Fibroblast of lung (primary cell): ENCODE data around the gene OR10J4. TPM values are rescaled to one million over a fixed set of nuclear protein-coding genes. Genes with fewer than 3 reads are reported as not detected.

Source experiments
- DNase-seq, 2 donors: peaks; one replicate each; pipeline versions ENCODE4 v3.0.0 to v3.0.0-alpha.2; 2010; ENCODE audit warnings: low read depth in 2 of 2
- H2AFZ ChIP-seq: 2 replicates; pipeline ENCODE4 v1.5.1; 2012; ENCODE audit warnings: low read length, control low read depth, inconsistent platforms
- H3K27ac ChIP-seq: 2 replicates; pipeline ENCODE4 v1.5.1; 2011; ENCODE audit warnings: low read length, control low read depth; ENCODE audit not compliant: insufficient read depth
- H3K27me3 ChIP-seq: 2 replicates; pipeline ENCODE4 v1.5.1; 2011; ENCODE audit warnings: mild to moderate bottlenecking, low read length; ENCODE audit not compliant: control insufficient read depth, insufficient read depth
- H3K36me3 ChIP-seq: 2 replicates; pipeline ENCODE4 v1.5.1; 2011; ENCODE audit warnings: low read length; ENCODE audit not compliant: control insufficient read depth, insufficient read depth
- H3K4me1 ChIP-seq: 2 replicates; pipeline ENCODE4 v1.5.1; 2011; ENCODE audit warnings: low read length; ENCODE audit not compliant: control insufficient read depth, insufficient read depth; ENCODE audit errors: extremely low read depth
- H3K4me2 ChIP-seq: 2 replicates; pipeline ENCODE4 v1.5.1; 2011; ENCODE audit warnings: low read length, control low read depth; ENCODE audit not compliant: insufficient read depth; ENCODE audit errors: extremely low read depth
- H3K4me3 ChIP-seq, 4 experiments: fragments of 200-600 bp in 1 of 4; sonication (generic) in 1 of 4; replicated peaks in 1 of 4; 2 replicates each; pipeline ENCODE4 v1.5.1; 2011 to 2016; ENCODE audit warnings: low read length in 4 of 4, low read depth in 3 of 4, mild to moderate bottlenecking in 3 of 4, control low read depth in 2 of 4, inconsistent platforms in 1 of 4, mixed read lengths in 1 of 4; ENCODE audit not compliant: insufficient read depth in 1 of 4; ENCODE audit errors: control extremely low read depth in 1 of 4
- H3K79me2 ChIP-seq: 2 replicates; pipeline ENCODE4 v1.5.1; 2012; ENCODE audit warnings: mild to moderate bottlenecking, low read length, inconsistent platforms; ENCODE audit not compliant: control insufficient read depth, insufficient read depth
- H3K9ac ChIP-seq: 2 replicates; pipeline ENCODE4 v1.5.1; 2011; ENCODE audit warnings: mild to moderate bottlenecking, low read length, control low read depth; ENCODE audit not compliant: insufficient read depth
- H3K9me3 ChIP-seq: 2 replicates; pipeline ENCODE4 v1.5.1; 2012; ENCODE audit warnings: low read depth, low read length; ENCODE audit not compliant: control insufficient read depth, insufficient read depth
- H4K20me1 ChIP-seq: 2 replicates; pipeline ENCODE4 v1.5.1; 2011; ENCODE audit warnings: low read length; ENCODE audit not compliant: control insufficient read depth, insufficient read depth; ENCODE audit errors: extremely low read depth
- EZH2 ChIP-seq: IDR thresholded peaks from 2 replicates; pipeline ENCODE4 v1.5.1; 2012; ENCODE audit warnings: low read length, control low read depth, mild to moderate bottlenecking; ENCODE audit errors: missing control alignments
- polyA minus RNA-seq: library from RNA; depleted of rRNA, polyadenylated mRNA; stranded (reverse); fragments of >200 nt; gene quantifications from 2 replicates; pipeline ENCODE4 v1.2.3, GENCODE V29; 2011; ENCODE audit warnings: low replicate concordance
- polyA plus RNA-seq, 2 donors: library from polyadenylated mRNA; depleted of rRNA in 1 of 2; stranded (reverse) in 1 of 2; unstranded in 1 of 2; fragments of >200 nt; gene quantifications; 2 replicates each; pipeline ENCODE4 v1.2.1, GENCODE V29; 2011 to 2012; ENCODE audit warnings: missing spikeins in 1 of 2
- total RNA-seq: library from RNA; depleted of rRNA; stranded (reverse); fragments of >200 nt; gene quantifications from 2 replicates; pipeline ENCODE4 v1.2.1, GENCODE V29; 2014
- TF ChIP-seq, protein P1 (sequence below), 2 donors: IDR thresholded peaks in 1 of 2; conservative IDR thresholded peaks in 1 of 2; 1 replicate in 1 of 2; 2 replicates in 1 of 2; pipeline ENCODE4 v1.5.1; 2011 to 2012; ENCODE audit warnings: low read length in 2 of 2, control low read depth in 1 of 2, inconsistent platforms in 1 of 2, low read depth in 1 of 2, mild to moderate bottlenecking in 1 of 2

Gene OR10J4
- total RNA-seq = not detected in 2 replicates
- not detected in 2 replicates for polyA plus RNA-seq
- not detected in 2 replicates for polyA plus RNA-seq (2012)
- polyA minus RNA-seq = not detected in 2 replicates

DNA sequence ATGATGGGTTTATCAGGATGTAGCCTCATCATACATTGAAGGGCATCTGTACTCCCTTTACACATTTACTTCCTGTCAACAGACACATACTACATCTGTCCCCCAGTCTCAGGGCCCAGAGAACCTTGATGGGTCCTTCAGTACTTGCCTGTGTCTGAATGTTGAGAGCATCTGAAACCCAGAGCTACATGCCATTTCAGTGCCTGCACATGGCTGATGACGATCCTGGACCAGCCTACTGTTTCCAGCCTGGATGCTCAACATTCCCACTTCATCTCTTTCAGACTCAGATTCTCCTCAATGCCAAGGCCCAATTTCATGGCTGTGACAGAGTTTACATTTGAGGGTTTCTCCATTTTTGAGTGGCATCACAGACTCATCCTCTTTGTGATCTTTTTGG lies at the start of gene OR10J4:
TSS of gene OR10J4 (plus strand) at position 301 of the 400 bp plus-strand sequence.
- H4K20me1 ChIP-seq = no peaks in the 10 kb centered on the region
- no peak within 1 kb of the TSS for H2AFZ ChIP-seq
- TF ChIP-seq, protein P1, sequence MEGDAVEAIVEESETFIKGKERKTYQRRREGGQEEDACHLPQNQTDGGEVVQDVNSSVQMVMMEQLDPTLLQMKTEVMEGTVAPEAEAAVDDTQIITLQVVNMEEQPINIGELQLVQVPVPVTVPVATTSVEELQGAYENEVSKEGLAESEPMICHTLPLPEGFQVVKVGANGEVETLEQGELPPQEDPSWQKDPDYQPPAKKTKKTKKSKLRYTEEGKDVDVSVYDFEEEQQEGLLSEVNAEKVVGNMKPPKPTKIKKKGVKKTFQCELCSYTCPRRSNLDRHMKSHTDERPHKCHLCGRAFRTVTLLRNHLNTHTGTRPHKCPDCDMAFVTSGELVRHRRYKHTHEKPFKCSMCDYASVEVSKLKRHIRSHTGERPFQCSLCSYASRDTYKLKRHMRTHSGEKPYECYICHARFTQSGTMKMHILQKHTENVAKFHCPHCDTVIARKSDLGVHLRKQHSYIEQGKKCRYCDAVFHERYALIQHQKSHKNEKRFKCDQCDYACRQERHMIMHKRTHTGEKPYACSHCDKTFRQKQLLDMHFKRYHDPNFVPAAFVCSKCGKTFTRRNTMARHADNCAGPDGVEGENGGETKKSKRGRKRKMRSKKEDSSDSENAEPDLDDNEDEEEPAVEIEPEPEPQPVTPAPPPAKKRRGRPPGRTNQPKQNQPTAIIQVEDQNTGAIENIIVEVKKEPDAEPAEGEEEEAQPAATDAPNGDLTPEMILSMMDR (conservative IDR thresholded peaks at IDR 0.05 in 1 of 2, IDR thresholded peaks at IDR 0.05 in 1 of 2; ENCODE audit: low read depth in 1 of 2, low read length in 2 of 2) = no peak
- no peak for TF ChIP-seq EZH2
- no peaks in the 10 kb centered on the region for H3K4me1 ChIP-seq
- H3K4me3 ChIP-seq = no peak within 1 kb of the TSS
- H3K27ac ChIP-seq = no peak within 1 kb of the TSS
- H3K27me3 ChIP-seq = no peaks in the 10 kb centered on the region
- no peaks in the 10 kb centered on the region for H3K36me3 ChIP-seq
- no peaks in the 10 kb centered on the region for H3K79me2 ChIP-seq
- H3K9ac ChIP-seq = no peak within 1 kb of the TSS
- H3K4me2 ChIP-seq = no peak within 1 kb of the TSS
- no peak for DNase-seq
- H3K9me3 ChIP-seq = no peaks in the 10 kb centered on the region

DNA sequence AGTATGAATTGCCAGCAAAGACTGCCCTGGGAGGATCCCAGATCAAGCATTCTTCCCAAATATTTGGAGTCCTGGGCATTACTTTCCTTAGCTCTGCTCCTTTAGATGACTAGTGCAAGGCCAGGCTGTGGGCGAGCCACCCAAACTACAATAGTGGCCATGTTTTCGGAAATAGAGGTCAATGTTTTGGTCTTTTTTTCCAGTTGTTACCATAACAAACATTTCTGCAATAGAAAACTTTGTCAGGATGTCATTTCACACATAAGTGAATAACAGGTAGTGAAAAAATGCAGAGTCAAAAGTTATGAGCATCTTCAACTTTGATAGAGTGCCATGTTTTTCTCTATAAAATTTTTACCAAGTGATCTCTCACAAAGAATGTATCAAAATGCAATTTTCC lies 25.2 kb upstream of the OR10J4 start:
- Histone ChIP-seq H3K4me2 (no peak overlapping the region), H3K4me3 (no peak overlapping the region), H3K9ac (no peak overlapping the region), H2AFZ (no peak overlapping the region), H4K20me1 (no peaks in the 10 kb centered on the region), H3K9me3 (no peaks in the 10 kb centered on the region), H3K79me2 (no peaks in the 10 kb centered on the region), H3K4me1 (no peaks in the 10 kb centered on the region), H3K27me3 (no peaks in the 10 kb centered on the region), H3K36me3 (no peaks in the 10 kb centered on the region), H3K27ac (no peak overlapping the region)
- no peak for DNase-seq
- TF ChIP-seq, protein P1 (conservative IDR thresholded peaks at IDR 0.05 in 1 of 2, IDR thresholded peaks at IDR 0.05 in 1 of 2; ENCODE audit: low read depth in 1 of 2, low read length in 2 of 2) = no peak
- TF ChIP-seq EZH2 = no peak

DNA sequence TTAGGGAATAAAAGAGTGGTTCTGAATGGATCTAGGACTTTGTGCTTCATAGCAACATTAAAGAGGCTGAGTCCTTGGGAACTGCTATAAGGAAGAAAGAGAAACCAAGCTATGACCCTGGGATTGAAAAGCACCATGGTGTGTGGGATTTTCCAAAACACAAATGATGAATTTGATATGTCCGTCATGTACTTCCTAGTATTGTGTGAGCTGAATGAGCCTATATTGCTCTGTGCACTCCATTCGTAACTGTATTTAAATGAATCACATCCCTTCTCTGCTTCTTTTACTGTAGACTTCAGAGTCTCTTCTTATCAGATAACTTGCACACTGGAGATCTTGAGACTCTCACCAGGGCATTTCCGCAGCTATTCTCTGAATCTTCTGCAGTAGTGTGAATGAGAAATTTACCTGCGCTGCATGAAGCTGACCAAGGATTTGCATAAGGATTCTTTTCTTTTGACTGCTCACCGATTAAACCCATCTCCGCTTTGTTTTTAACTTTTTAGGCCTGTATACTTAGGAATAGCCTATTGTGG lies 23.1 kb upstream of the OR10J4 start:
- H3K9ac ChIP-seq = no peak overlapping the region
- H3K36me3 ChIP-seq = no peaks in the 10 kb centered on the region
- H3K79me2 ChIP-seq = no peaks in the 10 kb centered on the region
- no peak overlapping the region for H2AFZ ChIP-seq
- H3K27ac ChIP-seq = no peak overlapping the region
- TF ChIP-seq, protein P1 (conservative IDR thresholded peaks at IDR 0.05 in 1 of 2, IDR thresholded peaks at IDR 0.05 in 1 of 2; ENCODE audit: low read depth in 1 of 2, low read length in 2 of 2) = no peak
- no peak for TF ChIP-seq EZH2
- H3K4me1 ChIP-seq = no peaks in the 10 kb centered on the region
- no peaks in the 10 kb centered on the region for H3K27me3 ChIP-seq
- no peak overlapping the region for H3K4me3 ChIP-seq
- no peak overlapping the region for H3K4me2 ChIP-seq
- DNase-seq = no peak
- H3K9me3 ChIP-seq = no peaks in the 10 kb centered on the region
- H4K20me1 ChIP-seq = no peaks in the 10 kb centered on the region
